BLaER1 treated with 17β-estradiol and CSF1 and Interleukin-3, amounts not matched to agents 10 nM and 100 nM (cell line): ENCODE measurements around the gene KRT80.

Experiments used
- H3K27ac ChIP-seq, 11 experiments: shearing (Covaris generic); formaldehyde crosslinking; 2 replicates each; pipeline ENCODE4 v1.8.1; 2022
- H3K27me3 ChIP-seq, 11 experiments: shearing (Covaris generic); formaldehyde crosslinking; 2 replicates each; pipeline ENCODE4 v1.8.1; 2022
- H3K36me3 ChIP-seq, 11 experiments: shearing (Covaris generic); formaldehyde crosslinking; 2 replicates each; pipeline ENCODE4 v1.8.1; 2022
- H3K4me1 ChIP-seq, 10 experiments: shearing (Covaris generic); formaldehyde crosslinking; 2 replicates each; pipeline ENCODE4 v1.8.1; 2022
- H3K4me2 ChIP-seq, 11 experiments: shearing (Covaris generic); formaldehyde crosslinking; 2 replicates each; pipeline ENCODE4 v1.8.1; 2022
- H3K4me3 ChIP-seq, 10 experiments: shearing (Covaris generic); formaldehyde crosslinking; 2 replicates each; pipeline ENCODE4 v1.8.1; 2022
- H3K9ac ChIP-seq, 11 experiments: shearing (Covaris generic); formaldehyde crosslinking; 2 replicates each; pipeline ENCODE4 v1.8.1; 2022
- H3K9me3 ChIP-seq, 11 experiments: shearing (Covaris generic); formaldehyde crosslinking; replicated peaks in 1 of 11; 2 replicates each; pipeline ENCODE4 v1.8.1; 2022
- H4K20me1 ChIP-seq, 11 experiments: shearing (Covaris generic); formaldehyde crosslinking; 2 replicates each; pipeline ENCODE4 v1.8.1; 2022
- Cebpa-rat ChIP-seq, 11 experiments: shearing (Covaris generic); IDR thresholded peaks; 2 replicates each; pipeline ENCODE4 v1.8.1; 2022

Gene KRT80

GRCh38 chr12:52223406-52224039 is 31.7 kb upstream of the KRT80 start:
- Histone ChIP-seq H3K9me3 (no peaks in the 10 kb centered on the region), H3K4me3 (no peak overlapping the region), H3K36me3 (no peaks in the 10 kb centered on the region), H3K4me2 (no peak overlapping the region), H3K4me1 (peaks cover 0 to 22% (median 1%) of the 10 kb centered on the region in 10 experiments; a peak in 8 of 20 replicates), H4K20me1 (no peaks in the 10 kb centered on the region), H3K27ac (no peak overlapping the region), H3K27me3 (no peaks in the 10 kb centered on the region), H3K9ac (no peak overlapping the region)
- TF ChIP-seq Cebpa-rat (IDR thresholded peaks at IDR 0.05): no peak

- Histone ChIP-seq H3K9ac (no peak overlapping the region), H3K27me3 (no peaks in the 10 kb centered on the region), H3K9me3 (no peaks in the 10 kb centered on the region), H3K4me2 (no peak overlapping the region), H3K36me3 (no peaks in the 10 kb centered on the region), H3K27ac (no peak overlapping the region), H3K4me3 (no peak overlapping the region), H4K20me1 (no peaks in the 10 kb centered on the region), H3K4me1 (peaks cover 0 to 22% (median 1%) of the 10 kb centered on the region in 10 experiments; a peak in 8 of 20 replicates)
- TF ChIP-seq Cebpa-rat (IDR thresholded peaks at IDR 0.05): no peak
Measured at GRCh38 chr12:52222692-52223091, 30.9 kb upstream of the KRT80 start.

- Histone ChIP-seq H3K4me3 (no peak overlapping the region), H3K9me3 (no peaks in the 10 kb centered on the region), H3K36me3 (no peaks in the 10 kb centered on the region), H4K20me1 (no peaks in the 10 kb centered on the region), H3K4me2 (no peak overlapping the region), H3K27me3 (no peaks in the 10 kb centered on the region), H3K9ac (no peak overlapping the region), H3K4me1 (peaks cover 0 to 19% (median 3%) of the 10 kb centered on the region in 10 experiments; a peak in 9 of 20 replicates), H3K27ac (no peak overlapping the region)
- no peak for TF ChIP-seq Cebpa-rat (IDR thresholded peaks at IDR 0.05)
Measured at GRCh38 chr12:52221912-52222457, 30.2 kb upstream of the KRT80 start.

- Histone ChIP-seq H4K20me1 (no peaks in the 10 kb centered on the region), H3K9ac (no peak overlapping the region), H3K27me3 (no peaks in the 10 kb centered on the region), H3K27ac (no peak overlapping the region), H3K4me3 (no peak overlapping the region), H3K9me3 (no peaks in the 10 kb centered on the region), H3K36me3 (no peaks in the 10 kb centered on the region), H3K4me1 (peaks cover 0 to 16% (median 4%) of the 10 kb centered on the region in 10 experiments; a peak in 8 of 20 replicates), H3K4me2 (no peak overlapping the region)
- TF ChIP-seq Cebpa-rat (IDR thresholded peaks at IDR 0.05): no peak
Measured at GRCh38 chr12:52221070-52221781, 29.4 kb upstream of the KRT80 start.

- no peak for TF ChIP-seq Cebpa-rat (IDR thresholded peaks at IDR 0.05)
- no peak overlapping the region for H3K4me3 ChIP-seq
- H3K9ac ChIP-seq: no peak overlapping the region
- H3K4me2 ChIP-seq: no peak overlapping the region
- no peaks in the 10 kb centered on the region for H3K9me3 ChIP-seq
- no peak overlapping the region for H3K27ac ChIP-seq
- H3K4me1 ChIP-seq: peaks cover 0 to 11% (median 5%) of the 10 kb centered on the region in 10 experiments; a peak in 7 of 20 replicates
- H3K27me3 ChIP-seq: no peaks in the 10 kb centered on the region
- H4K20me1 ChIP-seq: no peaks in the 10 kb centered on the region
- no peaks in the 10 kb centered on the region for H3K36me3 ChIP-seq
Measured at GRCh38 chr12:52220477-52220876, 28.7 kb upstream of the KRT80 start.

GRCh38 chr12:52218001-52218400 is 26.2 kb upstream of the KRT80 start:
- Histone ChIP-seq H3K4me1 (peaks cover 0 to 12% (median 5%) of the 10 kb centered on the region in 10 experiments; a peak in 6 of 20 replicates), H3K27ac (no peak overlapping the region), H3K36me3 (no peaks in the 10 kb centered on the region), H3K9ac (no peak overlapping the region), H4K20me1 (no peaks in the 10 kb centered on the region), H3K9me3 (no peaks in the 10 kb centered on the region), H3K4me3 (no peak overlapping the region), H3K4me2 (no peak overlapping the region), H3K27me3 (no peaks in the 10 kb centered on the region)
- no peak for TF ChIP-seq Cebpa-rat (IDR thresholded peaks at IDR 0.05)

GRCh38 chr12:52217223-52217622 is 25.4 kb upstream of the KRT80 start:
- Histone ChIP-seq H3K9ac (no peak overlapping the region), H3K27ac (no peak overlapping the region), H3K4me2 (peak overlapping the region in 2 of 11 experiments; percentile 24 to 28; a peak in 3 of 22 replicates), H3K4me3 (no peak overlapping the region), H3K27me3 (no peaks in the 10 kb centered on the region), H3K36me3 (no peaks in the 10 kb centered on the region), H4K20me1 (no peaks in the 10 kb centered on the region), H3K9me3 (no peaks in the 10 kb centered on the region), H3K4me1 (peaks cover 0 to 12% (median 5%) of the 10 kb centered on the region in 10 experiments; a peak in 6 of 20 replicates)
- no peak for TF ChIP-seq Cebpa-rat (IDR thresholded peaks at IDR 0.05)

GRCh38 chr12:52216807-52217206 is 25.0 kb upstream of the KRT80 start:
- Histone ChIP-seq H3K4me1 (peaks cover 0 to 16% (median 6%) of the 10 kb centered on the region in 10 experiments; a peak in 6 of 20 replicates), H3K4me3 (no peak overlapping the region), H3K9ac (no peak overlapping the region), H3K4me2 (peak overlapping the region in 2 of 11 experiments; percentile 24 to 28; a peak in 2 of 22 replicates), H3K27ac (no peak overlapping the region), H3K36me3 (no peaks in the 10 kb centered on the region), H3K27me3 (no peaks in the 10 kb centered on the region), H3K9me3 (no peaks in the 10 kb centered on the region), H4K20me1 (no peaks in the 10 kb centered on the region)
- TF ChIP-seq Cebpa-rat (IDR thresholded peaks at IDR 0.05): no peak

- Histone ChIP-seq H3K4me2 (no peak overlapping the region), H3K36me3 (no peaks in the 10 kb centered on the region), H3K4me3 (no peak overlapping the region), H3K9me3 (no peaks in the 10 kb centered on the region), H3K27ac (no peak overlapping the region), H3K9ac (no peak overlapping the region), H4K20me1 (no peaks in the 10 kb centered on the region), H3K4me1 (peaks cover 2 to 23% (median 11%) of the 10 kb centered on the region in 10 experiments; a peak in 18 of 20 replicates), H3K27me3 (no peaks in the 10 kb centered on the region)
- no peak for TF ChIP-seq Cebpa-rat (IDR thresholded peaks at IDR 0.05)
Measured at GRCh38 chr12:52216100-52216499, 24.3 kb upstream of the KRT80 start.
